ENCODE measurements around the gene BRICD5.

Gene BRICD5

GRCh38 chr16:2190659-2191445 lies 19.8 kb downstream of the BRICD5 start:
- no peak for TF ChIP-seq ZFX (IDR thresholded peaks at IDR 0.05; ENCODE audit: borderline replicate concordance)
- H3K27ac ChIP-seq = no peak overlapping the region

GRCh38 chr16:2190002-2190658 lies 20.5 kb downstream of the BRICD5 start:
- H3K27ac ChIP-seq = no peak overlapping the region
- TF ChIP-seq CTCF (IDR thresholded peaks at IDR 0.05) (no peak), ZFX (IDR thresholded peaks at IDR 0.05; ENCODE audit: borderline replicate concordance) (no peak)

GRCh38 chr16:2189252-2189893 lies 21.3 kb downstream of the BRICD5 start:
- no peak overlapping the region for H3K27ac ChIP-seq
- TF ChIP-seq ZFX (IDR thresholded peaks at IDR 0.05; ENCODE audit: borderline replicate concordance) (no peak), CTCF (IDR thresholded peaks at IDR 0.05) (no peak)

GRCh38 chr16:2188395-2188794 lies 22.3 kb downstream of the BRICD5 start:
- H3K27ac ChIP-seq = no peak overlapping the region
- no peak for TF ChIP-seq CTCF (IDR thresholded peaks at IDR 0.05)
- no peak for TF ChIP-seq ZFX (IDR thresholded peaks at IDR 0.05; ENCODE audit: borderline replicate concordance)

- no peak for TF ChIP-seq ZFX (IDR thresholded peaks at IDR 0.05; ENCODE audit: borderline replicate concordance)
These were observed 23.5 kb downstream of the BRICD5 start for GRCh38 chr16:2187212-2187611.

GRCh38 chr16:2186505-2186904 lies 24.2 kb downstream of the BRICD5 start:
- TF ChIP-seq CTCF (IDR thresholded peaks at IDR 0.05) (no peak), ZFX (IDR thresholded peaks at IDR 0.05; ENCODE audit: borderline replicate concordance) (no peak)
- H3K27ac ChIP-seq = no peak overlapping the region

More at GRCh38 chr16:2187212-2187611, 23.5 kb downstream of the BRICD5 start:
- no peak overlapping the region for H3K27ac ChIP-seq

- no peak overlapping the region for H3K27ac ChIP-seq
- TF ChIP-seq CTCF (IDR thresholded peaks at IDR 0.05) = no peak
- TF ChIP-seq ZFX (IDR thresholded peaks at IDR 0.05; ENCODE audit: borderline replicate concordance) = no peak
These were observed 24.6 kb downstream of the BRICD5 start for GRCh38 chr16:2186064-2186463.

- TF ChIP-seq ZFX (IDR thresholded peaks at IDR 0.05; ENCODE audit: borderline replicate concordance) (no peak), CTCF (IDR thresholded peaks at IDR 0.05) (no peak)
- no peak overlapping the region for H3K27ac ChIP-seq
These were observed 25.7 kb downstream of the BRICD5 start for GRCh38 chr16:2184962-2185361.
